Adrenal gland (tissue), 12 donors: ENCODE measurements around the gene TMTC4. TPM values are rescaled to one million over a fixed set of nuclear protein-coding genes. Genes with fewer than 3 reads are reported as not detected.

Experiments
- DNase-seq, 7 donors: peaks; one replicate each; pipeline ENCODE4 v3.0.0-alpha.2; 2019 to 2020
- H3K27ac ChIP-seq, 5 donors: fragments of 200-600 bp; sonication (generic) in 4 of 5; 1 replicate in 3 of 5; 2 replicates in 2 of 5; pipeline versions ENCODE4 v1.5.1 to v1.8.0; 2016 to 2020; ENCODE audit warnings: mild to moderate bottlenecking in 1 of 5
- H3K27me3 ChIP-seq: fragments of 200-600 bp; 2 replicates; pipeline ENCODE4 v1.8.0; 2021
- H3K36me3 ChIP-seq, 2 donors: fragments of 200-600 bp; replicated peaks in 1 of 2; 1 replicate in 1 of 2; 2 replicates in 1 of 2; pipeline versions ENCODE4 v1.5.1 to v1.8.0; 2018 to 2022
- H3K4me1 ChIP-seq, 2 donors: fragments of 200-600 bp; replicated peaks in 1 of 2; 1 replicate in 1 of 2; 2 replicates in 1 of 2; pipeline versions ENCODE4 v1.5.1 to v1.8.0; 2018 to 2021
- H3K4me3 ChIP-seq, 4 donors: fragments of 200-600 bp; sonication (generic) in 3 of 4; one replicate each; pipeline ENCODE4 v1.5.1; 2016 to 2018
- H3K9me3 ChIP-seq, 3 donors: fragments of 200-600 bp; sonication (generic) in 1 of 3; replicated peaks in 1 of 3; 1 replicate in 2 of 3; 2 replicates in 1 of 3; pipeline versions ENCODE4 v1.5.1 to v1.8.0; 2016 to 2021
- POLR2A ChIP-seq, 2 donors: fragments of 450-650 bp; IDR thresholded peaks; one replicate each; pipeline ENCODE4 v1.6.1; 2017; ENCODE audit warnings: antibody characterized with exemption in 2 of 2, mild to moderate bottlenecking in 2 of 2, moderate library complexity in 1 of 2
- WGBS, 4 donors: extraction: QIAGEN DNeasy Blood & Tissue Kit in 2 of 4; methylation state at CpG; one replicate each; pipeline versions ENCODE4 v1.1.5 to v1.1.7; 2013 to 2017; 5-methylcytosine and 5-hydroxymethylcytosine counted together
- intact Hi-C, 2 donors: fragments of 100-400 bp; cut with DNase I; formaldehyde crosslinking; loops; one replicate each; pipeline versions ENCODE4 v1.14.1 to v1.15.0; 2022 to 2023
- polyA plus RNA-seq, 3 donors: library from polyadenylated mRNA; stranded (reverse); fragments of 200-250 nt in 2 of 3; fragments of 350-450 nt in 1 of 3; fragmentation: Illumina TruSeq in 1 of 3; extraction: RNeasy Lipid Tissue Mini Kit (QIAGEN cat#74804) in 1 of 3; gene quantifications; one replicate each; pipeline ENCODE4 v1.2.3, GENCODE V29; 2013 to 2014
- total RNA-seq, 9 donors: library from RNA; depleted of rRNA in 4 of 9; stranded (reverse); fragments of >200 nt in 4 of 9; fragments of 120-200 nt in 1 of 9; fragmentation: NEBNext Ultra II Directional in 1 of 9; extraction: Animal tissue kit (Norgen Biotek cat#: 25700) in 1 of 9; gene quantifications; one replicate each; pipeline versions ENCODE4 v1.1.0 to v1.2.4, GENCODE V29; 2013 to 2023
- TF ChIP-seq, protein P1 (sequence below), 6 experiments: fragments of 450-650 bp in 4 of 6; fragments of 200-600 bp in 2 of 6; sonication (generic) in 1 of 6; IDR thresholded peaks; 1 replicate in 5 of 6; 2 replicates in 1 of 6; pipeline versions ENCODE4 v1.5.1 to v1.8.0; 2016 to 2021; ENCODE audit warnings: antibody characterized with exemption in 6 of 6, mild to moderate bottlenecking in 2 of 6, moderate library complexity in 1 of 6
- donor health status: healthy with polysubstance abuse.
- donor health status: Bipolar disorder and iron deficiency.
- donor health status: DM: yes; HTN: yes; CAD: no.
- donor health status: DM: no; HTN: no; CAD: no.
- donor health status: DM: no; HTN: no; CAD: no.
- donor health status: DM: yes; HTN: yes; CAD: no.

TMTC4 gene
- total and polyA plus RNA-seq, 12 donors: 3.9 to 14.7 (median 9.4) TPM

DNA sequence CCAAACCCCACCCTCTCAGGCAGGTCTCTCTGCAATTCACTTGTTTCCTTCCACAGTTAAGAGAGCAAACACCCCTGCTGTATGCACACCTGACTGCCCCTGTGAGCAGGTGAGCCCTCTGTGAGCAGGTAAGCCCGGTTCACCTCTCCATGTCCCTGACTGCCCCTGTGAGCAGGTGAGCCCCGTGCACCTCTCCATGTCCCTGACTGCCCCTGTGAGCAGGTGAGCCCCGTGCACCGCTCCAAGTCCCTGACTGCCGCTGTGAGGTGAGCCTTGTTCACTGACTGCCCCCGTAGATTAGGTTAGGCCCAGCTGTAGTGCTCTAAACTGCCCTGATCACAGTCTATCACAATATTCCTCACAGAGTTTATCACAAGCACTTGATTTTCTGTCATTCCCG is 29.2 kb downstream of the TMTC4 start:
- Histone ChIP-seq H3K9me3 (no peaks in the 10 kb centered on the region), H3K27me3 (no peaks in the 10 kb centered on the region), H3K4me1 (no peaks in the 10 kb centered on the region), H3K36me3 (no peaks in the 10 kb centered on the region), H3K27ac (no peak overlapping the region), H3K4me3 (no peak overlapping the region)
- no peak for TF ChIP-seq POLR2A (IDR thresholded peaks at IDR 0.05)
- TF ChIP-seq, protein P1, sequence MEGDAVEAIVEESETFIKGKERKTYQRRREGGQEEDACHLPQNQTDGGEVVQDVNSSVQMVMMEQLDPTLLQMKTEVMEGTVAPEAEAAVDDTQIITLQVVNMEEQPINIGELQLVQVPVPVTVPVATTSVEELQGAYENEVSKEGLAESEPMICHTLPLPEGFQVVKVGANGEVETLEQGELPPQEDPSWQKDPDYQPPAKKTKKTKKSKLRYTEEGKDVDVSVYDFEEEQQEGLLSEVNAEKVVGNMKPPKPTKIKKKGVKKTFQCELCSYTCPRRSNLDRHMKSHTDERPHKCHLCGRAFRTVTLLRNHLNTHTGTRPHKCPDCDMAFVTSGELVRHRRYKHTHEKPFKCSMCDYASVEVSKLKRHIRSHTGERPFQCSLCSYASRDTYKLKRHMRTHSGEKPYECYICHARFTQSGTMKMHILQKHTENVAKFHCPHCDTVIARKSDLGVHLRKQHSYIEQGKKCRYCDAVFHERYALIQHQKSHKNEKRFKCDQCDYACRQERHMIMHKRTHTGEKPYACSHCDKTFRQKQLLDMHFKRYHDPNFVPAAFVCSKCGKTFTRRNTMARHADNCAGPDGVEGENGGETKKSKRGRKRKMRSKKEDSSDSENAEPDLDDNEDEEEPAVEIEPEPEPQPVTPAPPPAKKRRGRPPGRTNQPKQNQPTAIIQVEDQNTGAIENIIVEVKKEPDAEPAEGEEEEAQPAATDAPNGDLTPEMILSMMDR (IDR thresholded peaks at IDR 0.05): no peak
- 95 to 96% (median 95%) methylated on average over 7 of the region's 7 CpGs for WGBS, 4 donors
- intact Hi-C loops: no loop called here
- DNase-seq: no peak

DNA sequence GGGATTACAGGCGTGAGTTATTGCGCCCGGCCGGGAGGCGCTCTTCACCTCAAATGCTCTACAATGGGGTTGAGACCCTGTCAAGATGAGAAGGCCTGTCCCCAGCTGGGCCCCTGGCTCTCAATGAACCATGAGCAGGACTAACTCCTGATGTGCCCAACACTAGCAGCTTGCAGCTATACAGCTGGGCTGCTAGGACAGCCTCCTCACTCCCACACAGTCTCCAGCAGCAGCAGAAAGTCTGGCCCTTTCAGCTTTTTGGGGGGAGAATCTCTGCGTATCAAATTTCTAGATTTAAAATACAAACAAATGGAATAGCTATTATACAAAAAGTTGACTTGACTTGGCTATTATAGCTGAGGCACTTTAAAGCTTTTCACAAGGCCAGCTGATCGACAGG is 30.2 kb downstream of the TMTC4 start:
- no peaks in the 10 kb centered on the region for H3K36me3 ChIP-seq
- no peaks in the 10 kb centered on the region for H3K9me3 ChIP-seq
- no peaks in the 10 kb centered on the region for H3K4me1 ChIP-seq
- DNase-seq: no peak
- WGBS, 4 donors: 83 to 93% (median 92%) methylated on average over 2 to 7 of the region's 7 CpGs
- TF ChIP-seq, protein P1 (IDR thresholded peaks at IDR 0.05): no peak
- TF ChIP-seq POLR2A (IDR thresholded peaks at IDR 0.05): no peak
- no peak overlapping the region for H3K4me3 ChIP-seq
- no peaks in the 10 kb centered on the region for H3K27me3 ChIP-seq
- intact Hi-C loops: no loop called here
- H3K27ac ChIP-seq: no peak overlapping the region

DNA sequence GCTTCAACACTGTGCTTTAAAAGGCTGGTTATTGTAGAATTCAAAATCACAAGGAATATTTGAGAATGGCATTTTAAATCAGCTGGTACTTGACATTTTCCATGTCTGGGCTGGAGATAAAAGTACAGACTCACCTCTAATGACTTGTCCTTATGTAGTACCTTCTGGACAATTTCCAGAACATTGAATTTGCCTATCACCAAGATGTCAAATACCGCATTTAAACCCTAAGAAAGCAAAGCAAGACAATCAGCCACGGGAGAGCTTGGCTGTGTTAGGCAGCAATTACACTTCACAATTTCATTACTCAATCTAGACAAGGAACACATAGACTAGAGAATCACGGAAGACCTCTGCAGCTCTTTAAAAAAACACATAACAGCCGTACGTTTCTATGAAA is 36.8 kb downstream of the TMTC4 start:
- 79 to 89% (median 86%) methylated on average over 5 of the region's 5 CpGs for WGBS, 4 donors
- H3K27me3 ChIP-seq: no peaks in the 10 kb centered on the region
- H3K27ac ChIP-seq: no peak overlapping the region
- DNase-seq: no peak
- H3K9me3 ChIP-seq: no peaks in the 10 kb centered on the region
- H3K36me3 ChIP-seq: peaks cover 0 to 20% of the 10 kb centered on the region in 2 donors
- H3K4me1 ChIP-seq: no peaks in the 10 kb centered on the region
- H3K4me3 ChIP-seq: no peak overlapping the region
- intact Hi-C loops: no loop called here
- no peak for TF ChIP-seq POLR2A (IDR thresholded peaks at IDR 0.05)
- TF ChIP-seq, protein P1 (IDR thresholded peaks at IDR 0.05): no peak

DNA sequence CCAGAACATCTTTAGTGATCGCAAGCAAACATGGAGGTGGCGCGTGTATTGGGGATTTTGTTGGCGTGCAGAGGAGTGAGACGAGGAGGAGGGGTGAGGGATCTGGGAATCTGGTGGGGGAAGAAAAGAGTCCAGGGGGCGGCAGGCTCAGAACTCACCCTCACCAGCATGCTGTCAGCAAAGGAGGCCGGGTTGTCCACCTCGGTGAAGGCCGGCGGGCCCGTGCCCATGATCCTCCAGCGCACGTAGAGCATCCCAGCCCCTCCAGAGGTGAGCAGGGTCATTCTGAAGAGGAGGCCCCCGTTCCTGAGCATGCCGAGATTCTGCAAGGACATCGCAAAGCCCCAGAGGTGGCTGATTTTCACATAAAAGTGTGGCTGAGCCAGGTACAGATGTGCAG is 37.2 kb downstream of the TMTC4 start:
- intact Hi-C loops: no loop called here
- Histone ChIP-seq H3K27me3 (no peaks in the 10 kb centered on the region), H3K27ac (no peak overlapping the region), H3K4me3 (no peak overlapping the region), H3K9me3 (no peaks in the 10 kb centered on the region), H3K4me1 (no peaks in the 10 kb centered on the region), H3K36me3 (peaks cover 0 to 20% of the 10 kb centered on the region in 2 donors)
- TF ChIP-seq, protein P1 (IDR thresholded peaks at IDR 0.05): no peak
- TF ChIP-seq POLR2A (IDR thresholded peaks at IDR 0.05): no peak
- DNase-seq: no peak
- WGBS, 4 donors: 87 to 96% (median 92%) methylated on average over 16 of the region's 16 CpGs
